Activated CD8-positive, alpha-beta memory T cell treated with anti-CD3 and anti-CD28 coated beads for 24 hours (primary cell): ENCODE results near the gene HSPB6.

ENCODE experiments used
- DNase-seq: peaks from one replicate; pipeline ENCODE4 v3.0.0-alpha.2; 2020

HSPB6 gene

GRCh38 chr19:35744430-35745327 lies 12.2 kb downstream of the HSPB6 start:
- peak; percentile 96 for DNase-seq

- no peak for DNase-seq
Observed at GRCh38 chr19:35743640-35744429, 13.0 kb downstream of the HSPB6 start.

GRCh38 chr19:35742121-35742724 lies 14.6 kb downstream of the HSPB6 start, which contains the start of gene IGFLR1:
Gene IGFLR1 (minus strand): TSS chr19:35742452. CDS start chr19:35741180, 1,272 bp downstream.
- DNase-seq, result peak; percentile 88

GRCh38 chr19:35741203-35741515 lies 15.7 kb downstream of the HSPB6 start:
- DNase-seq, result no peak

GRCh38 chr19:35740423-35741202 lies 16.2 kb downstream of the HSPB6 start:
- DNase-seq, result peak; percentile 96

GRCh38 chr19:35740108-35740422 lies 16.8 kb downstream of the HSPB6 start:
- DNase-seq, result no peak

- DNase-seq, result peak; percentile 66
Observed at GRCh38 chr19:35739275-35740107, 17.3 kb downstream of the HSPB6 start.

GRCh38 chr19:35738887-35739229 lies 18.0 kb downstream of the HSPB6 start:
- no peak for DNase-seq

- DNase-seq, result no peak
Observed at GRCh38 chr19:35738021-35738886, 18.6 kb downstream of the HSPB6 start.

- no peak for DNase-seq
Observed at GRCh38 chr19:35736913-35737886, 19.6 kb downstream of the HSPB6 start.

GRCh38 chr19:35734889-35735288 lies 21.9 kb downstream of the HSPB6 start:
- DNase-seq, result no peak

- no peak for DNase-seq
Observed at GRCh38 chr19:35734273-35734672, 22.6 kb downstream of the HSPB6 start.

- DNase-seq, result no peak
Observed at GRCh38 chr19:35733180-35734125, 23.4 kb downstream of the HSPB6 start.

GRCh38 chr19:35732540-35733179 lies 24.2 kb downstream of the HSPB6 start:
- no peak for DNase-seq

GRCh38 chr19:35731779-35732405 lies 24.9 kb downstream of the HSPB6 start:
- no peak for DNase-seq

GRCh38 chr19:35731353-35731752 lies 25.5 kb downstream of the HSPB6 start:
- no peak for DNase-seq

GRCh38 chr19:35730326-35730725 lies 26.5 kb downstream of the HSPB6 start:
- no peak for DNase-seq

- no peak for DNase-seq
Observed at GRCh38 chr19:35729763-35730162, 27.1 kb downstream of the HSPB6 start.
